H1 (cell line): ENCODE data around the gene TMEM169. TPM values are rescaled to one million over a fixed set of nuclear protein-coding genes. Genes with fewer than 3 reads are reported as not detected.

Experiments
- CTCF ChIA-PET: fragments of 300-600 bp; sonication (Branson Sonifier 250); formaldehyde crosslinking; loops from one replicate; lab custom pipeline; 2021; ENCODE audit not compliant: partially characterized antibody; lab: Charles Lee
- POLR2A ChIA-PET: fragments of 300-600 bp; sonication (Branson Sonifier 250); formaldehyde crosslinking; loops from one replicate; lab custom pipeline; 2021; ENCODE audit warnings: inconsistent platforms; ENCODE audit not compliant: partially characterized antibody; lab: Charles Lee
- DNase-seq, 2 experiments: peaks; one replicate each; pipeline versions ENCODE4 v3.0.0 to v3.0.0-alpha.2; 2010 to 2022; ENCODE audit warnings: low spot score in 2 of 2, low read depth in 1 of 2, mixed read lengths in 1 of 2
- FAIRE-seq: peaks from 2 replicates; lab custom pipeline; 2011; peaks lifted over from hg19 to GRCh38; lab: Jason Lieb, UNC
- H2AFZ ChIP-seq: 2 replicates; pipeline ENCODE4 v1.8.1; 2012; ENCODE audit warnings: low read length, inconsistent platforms
- H2AK5ac ChIP-seq: 2 replicates; pipeline ENCODE4 v1.6.1; 2013; ENCODE audit warnings: low read depth, low read length
- H2BK120ac ChIP-seq: replicated peaks from 2 replicates; pipeline ENCODE3; 2013; ENCODE audit warnings: low read depth, low read length, inconsistent platforms
- H2BK12ac ChIP-seq: 2 replicates; pipeline ENCODE4 v1.6.1; 2013; ENCODE audit warnings: low read depth, low read length
- H2BK15ac ChIP-seq: 2 replicates; pipeline ENCODE4 v1.6.1; 2013; ENCODE audit warnings: low read length
- H2BK20ac ChIP-seq: 2 replicates; pipeline ENCODE4 v1.6.1; 2013; ENCODE audit warnings: low read length
- H2BK5ac ChIP-seq: 2 replicates; pipeline ENCODE4 v1.6.1; 2013; ENCODE audit warnings: low read depth, low read length
- H3K14ac ChIP-seq: 2 replicates; pipeline ENCODE4 v1.6.1; 2013; ENCODE audit warnings: inconsistent platforms; ENCODE audit not compliant: insufficient read length
- H3K18ac ChIP-seq: 2 replicates; pipeline ENCODE4 v1.6.1; 2013; ENCODE audit warnings: low read length; ENCODE audit errors: extremely low read depth
- H3K23ac ChIP-seq: 2 replicates; pipeline ENCODE4 v1.6.1; 2013; ENCODE audit warnings: inconsistent platforms; ENCODE audit not compliant: insufficient read length
- H3K23me2 ChIP-seq: 2 replicates; pipeline ENCODE4 v1.6.1; 2013; ENCODE audit warnings: low read depth, low read length
- H3K27ac ChIP-seq: 2 replicates; pipeline ENCODE4 v1.6.1; 2011; ENCODE audit warnings: low read depth, low read length, inconsistent platforms
- H3K27me3 ChIP-seq, 4 experiments: replicated peaks in 1 of 4; 1 replicate in 1 of 4; 2 replicates in 3 of 4; pipeline versions ENCODE4 v1.6.1 to v1.8.1; 2011 to 2013; ENCODE audit warnings: low read length in 3 of 4, mild to moderate bottlenecking in 3 of 4, inconsistent platforms in 2 of 4, mixed read lengths in 2 of 4, moderate library complexity in 1 of 4; ENCODE audit not compliant: control insufficient read depth in 3 of 4, insufficient read depth in 3 of 4; ENCODE audit errors: extremely low read depth in 1 of 4
- H3K36me3 ChIP-seq, 4 experiments: 2 replicates each; pipeline versions ENCODE4 v1.6.1 to v1.8.1; 2011 to 2013; ENCODE audit warnings: mild to moderate bottlenecking in 4 of 4, low read length in 3 of 4, moderate library complexity in 2 of 4, control low read depth in 1 of 4, inconsistent platforms in 1 of 4; ENCODE audit not compliant: insufficient read depth in 4 of 4, control insufficient read depth in 2 of 4
- H3K4ac ChIP-seq: replicated peaks from 2 replicates; pipeline ENCODE3; 2013; ENCODE audit warnings: low read length, low read depth, mixed read lengths, inconsistent platforms; ENCODE audit not compliant: insufficient read length
- H3K4me1 ChIP-seq, 4 experiments: replicated peaks in 1 of 4; 1 replicate in 1 of 4; 2 replicates in 3 of 4; pipeline versions ENCODE4 v1.6.1 to v1.8.1; 2011 to 2013; ENCODE audit warnings: low read length in 3 of 4, inconsistent platforms in 2 of 4, mixed read lengths in 1 of 4; ENCODE audit not compliant: insufficient read depth in 4 of 4, control insufficient read depth in 3 of 4
- H3K4me2 ChIP-seq, 2 experiments: 2 replicates each; pipeline versions ENCODE4 v1.6.1 to v1.8.1; 2011 to 2013; ENCODE audit warnings: low read depth in 2 of 2, low read length in 2 of 2, control low read depth in 1 of 2, inconsistent platforms in 1 of 2, mild to moderate bottlenecking in 1 of 2; ENCODE audit not compliant: insufficient read depth in 1 of 2
- H3K4me3 ChIP-seq, 4 experiments: fragments of 200-600, 300-600 bp in 1 of 4; sonication (generic), shearing (Covaris generic), sonication (Bioruptor Twin) in 1 of 4; 2 replicates each; pipeline versions ENCODE4 v1.5.1 to v1.8.1; 2011 to 2016; ENCODE audit warnings: low read length in 4 of 4, low read depth in 3 of 4, control low read depth in 2 of 4, inconsistent platforms in 2 of 4, mild to moderate bottlenecking in 2 of 4, mixed read lengths in 1 of 4, moderate library complexity in 1 of 4; ENCODE audit not compliant: insufficient read depth in 2 of 4; ENCODE audit errors: extremely low read depth in 1 of 4
- H3K56ac ChIP-seq: replicated peaks from 2 replicates; pipeline ENCODE3; 2013; ENCODE audit warnings: low read depth, mild to moderate bottlenecking, mixed read lengths, low read length, inconsistent platforms; ENCODE audit not compliant: insufficient read length
- H3K79me1 ChIP-seq: 2 replicates; pipeline ENCODE4 v1.6.1; 2013; ENCODE audit warnings: low read depth, low read length, control low read depth
- H3K79me2 ChIP-seq, 2 experiments: 2 replicates each; pipeline versions ENCODE4 v1.6.1 to v1.8.1; 2012 to 2013; ENCODE audit warnings: low read length in 2 of 2, mild to moderate bottlenecking in 2 of 2, inconsistent platforms in 1 of 2; ENCODE audit not compliant: insufficient read depth in 2 of 2, control insufficient read depth in 1 of 2
- H3K9ac ChIP-seq, 4 experiments: replicated peaks in 1 of 4; 1 replicate in 1 of 4; 2 replicates in 3 of 4; pipeline versions ENCODE4 v1.6.1 to v1.8.1; 2011 to 2013; ENCODE audit warnings: low read depth in 3 of 4, low read length in 3 of 4, control low read depth in 2 of 4, mild to moderate bottlenecking in 2 of 4, moderate library complexity in 2 of 4, inconsistent platforms in 1 of 4; ENCODE audit errors: extremely low read depth in 1 of 4
- H3K9me3 ChIP-seq, 2 experiments: 2 replicates each; pipeline versions ENCODE4 v1.6.1 to v1.8.1; 2012 to 2013; ENCODE audit warnings: mild to moderate bottlenecking in 2 of 2, moderate library complexity in 2 of 2, control low read depth in 1 of 2, inconsistent platforms in 1 of 2, low read depth in 1 of 2, low read length in 1 of 2, mixed read lengths in 1 of 2; ENCODE audit not compliant: insufficient read depth in 2 of 2
- H4K20me1 ChIP-seq, 2 experiments: replicated peaks in 1 of 2; 2 replicates each; pipeline versions ENCODE3 to v1.8.1; 2011 to 2013; ENCODE audit warnings: inconsistent platforms in 2 of 2, low read length in 2 of 2, mild to moderate bottlenecking in 1 of 2; ENCODE audit not compliant: insufficient read depth in 2 of 2, control insufficient read depth in 1 of 2
- H4K5ac ChIP-seq: 2 replicates; pipeline ENCODE4 v1.6.1; 2013; ENCODE audit warnings: low read length, low read depth, mixed read lengths, inconsistent platforms; ENCODE audit not compliant: insufficient read length
- H4K8ac ChIP-seq: 2 replicates; pipeline ENCODE4 v1.8.0; 2013; ENCODE audit warnings: mild to moderate bottlenecking, moderate library complexity, low read length, inconsistent platforms; ENCODE audit not compliant: insufficient read depth; ENCODE audit errors: extremely low read depth
- H4K91ac ChIP-seq: replicated peaks from 2 replicates; pipeline ENCODE3; 2013; ENCODE audit warnings: low read length, mixed read lengths, inconsistent platforms; ENCODE audit not compliant: insufficient read length
- CEBPB ChIP-seq: IDR thresholded peaks from 2 replicates; pipeline ENCODE4 v1.6.1; 2012; ENCODE audit warnings: low read depth, low read length
- E2F6 ChIP-seq: IDR thresholded peaks from 2 replicates; pipeline ENCODE4 v1.6.1; 2012; ENCODE audit warnings: inconsistent platforms
- MAFK ChIP-seq: IDR thresholded peaks from 2 replicates; pipeline ENCODE4 v1.6.1; 2012; ENCODE audit warnings: low read depth, mild to moderate bottlenecking, improper control_type of control experiment, low read length
- NANOG ChIP-seq: IDR thresholded peaks from 2 replicates; pipeline ENCODE4 v1.6.1; 2011; ENCODE audit warnings: low read length, low read depth, mild to moderate bottlenecking, inconsistent platforms; ENCODE audit not compliant: insufficient read depth, poor library complexity, severe bottlenecking
- SP2 ChIP-seq: IDR thresholded peaks from 2 replicates; pipeline ENCODE4 v1.6.1; 2012; ENCODE audit warnings: mild to moderate bottlenecking, low read length, inconsistent platforms
- SP4 ChIP-seq: IDR thresholded peaks from 2 replicates; pipeline ENCODE4 v1.6.1; 2012; ENCODE audit warnings: low read length, inconsistent platforms
- ZNF274 ChIP-seq: IDR thresholded peaks from 2 replicates; pipeline ENCODE4 v1.7.0; 2012; ENCODE audit warnings: low read length, borderline replicate concordance; ENCODE audit errors: extremely low read depth
- WGBS, 2 experiments: shearing (Covaris generic) in 1 of 2; methylation state at CpG; one replicate each; pipeline versions ENCODE4 v1.1.6 to v1.1.7; 2013 to 2015; ENCODE audit warnings: low lambda C conversion rate in 2 of 2, mixed read lengths in 2 of 2, inconsistent platforms in 1 of 2, low coverage in 1 of 2, missing lambda C conversion rate in 1 of 2; ENCODE audit not compliant: insufficient replicate concordance in 2 of 2, insufficient coverage in 1 of 2, insufficient read length in 1 of 2; ENCODE audit errors: extremely low coverage in 1 of 2, missing lambda C conversion rate in 1 of 2; 5-methylcytosine and 5-hydroxymethylcytosine counted together
- polyA plus RNA-seq, 7 experiments: library from polyadenylated mRNA; depleted of rRNA in 3 of 7; stranded (reverse) in 5 of 7; unstranded in 2 of 7; fragments of >200 nt in 5 of 7; fragments of 200-250 nt in 2 of 7; gene quantifications; 1 replicate in 5 of 7; 2 replicates in 1 of 7; 4 replicates in 1 of 7; pipeline versions ENCODE4 v1.2.1 to v1.2.3, GENCODE V29; 2011 to 2013; ENCODE audit warnings: missing spikeins in 2 of 7, mixed read lengths in 2 of 7
- total RNA-seq: library from RNA; stranded (reverse); fragmentation: NEBNext Ultra II Directional; extraction: Animal tissue kit (Norgen Biotek cat#: 25700); gene quantifications from 2 replicates; pipeline ENCODE4 v1.2.1, GENCODE V29; 2021
- TF ChIP-seq, protein P1 (sequence below): IDR thresholded peaks from 2 replicates; pipeline ENCODE4 v1.6.1; 2011; ENCODE audit warnings: low read length, improper control_type of control experiment

The TMEM169 gene
- total and polyA plus RNA-seq, 2 of the 8 experiments (the other 6 are each of a cell fraction or from before 2014, with no cell fraction given): 0.41 to 2.4 TPM

GRCh38 chr2:216074380-216074779, 7.3 kb upstream of the TMEM169 start:
- Histone ChIP-seq H3K23me2 (no peaks in the 10 kb centered on the region), H3K27me3 (no peaks in the 10 kb centered on the region), H3K36me3 (peaks cover 0 to 12% (median 0%) of the 10 kb centered on the region in 4 experiments; a peak in 1 of 8 replicates), H2BK120ac (no peak overlapping the region), H3K4ac (no peak overlapping the region), H3K4me2 (no peak overlapping the region), H3K4me1 (no peaks in the 10 kb centered on the region), H3K79me1 (peaks cover 1% of the 10 kb centered on the region; the same call in 1 of the 2 replicates), H4K20me1 (no peaks in the 10 kb centered on the region), H3K27ac (no peak overlapping the region), H2BK5ac (no peak overlapping the region), H2BK12ac (no peak overlapping the region), H2BK20ac (no peak overlapping the region), H3K56ac (no peak overlapping the region), H3K23ac (no peak overlapping the region), H4K8ac (no peak overlapping the region), H3K18ac (no peak overlapping the region), H3K14ac (no peak overlapping the region), H3K4me3 (no peak overlapping the region), H2AFZ (no peak overlapping the region), H3K9ac (no peak overlapping the region), H3K9me3 (no peaks in the 10 kb centered on the region), H2AK5ac (no peak overlapping the region), H3K79me2 (no peaks in the 10 kb centered on the region), H4K5ac (no peak overlapping the region), H4K91ac (no peak overlapping the region), H2BK15ac (no peak overlapping the region)
- ChIA-PET CTCF (interaction anchor here (0.6 to 1.7 kb wide), 4 partner anchors 8 to 1027 kb away, joined by 3 to 6 read pairs (median 3); partner anchors contain the start of genes PECR and TMEM169), POLR2A (no interaction called here)
- WGBS, 2 experiments: 96% methylated on average over 1 of the region's 1 CpG; no CpG with 5 or more reads in 1 of the 2 experiments
- no peak for FAIRE-seq
- no peak for DNase-seq
- TF ChIP-seq, protein P1, sequence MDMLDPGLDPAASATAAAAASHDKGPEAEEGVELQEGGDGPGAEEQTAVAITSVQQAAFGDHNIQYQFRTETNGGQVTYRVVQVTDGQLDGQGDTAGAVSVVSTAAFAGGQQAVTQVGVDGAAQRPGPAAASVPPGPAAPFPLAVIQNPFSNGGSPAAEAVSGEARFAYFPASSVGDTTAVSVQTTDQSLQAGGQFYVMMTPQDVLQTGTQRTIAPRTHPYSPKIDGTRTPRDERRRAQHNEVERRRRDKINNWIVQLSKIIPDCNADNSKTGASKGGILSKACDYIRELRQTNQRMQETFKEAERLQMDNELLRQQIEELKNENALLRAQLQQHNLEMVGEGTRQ: no peak
- TF ChIP-seq E2F6 (no peak), MAFK (no peak), ZNF274 (no peak), NANOG (no peak), SP2 (no peak), SP4 (no peak), CEBPB (no peak)
